GM10248 (cell line): ENCODE results near the gene TMX3.

Experiments used
- CTCF ChIA-PET: fragments of 300-600 bp; sonication (Branson Sonifier 250); formaldehyde crosslinking; extraction: SDS; loops from one replicate; lab custom pipeline; 2021; ENCODE audit warnings: antibody characterized with exemption; lab: Yijun Ruan, JAX
- POLR2A ChIA-PET: fragments of 350-650 bp; sonication (Branson Sonifier 250); formaldehyde crosslinking; extraction: SDS; loops from one replicate; lab custom pipeline; 2020; ENCODE audit warnings: antibody characterized with exemption; lab: Yijun Ruan, JAX
- DNase-seq: peaks from one replicate; pipeline ENCODE4 v3.0.0; 2012; ENCODE audit errors: extremely low spot score
- CTCF ChIP-seq: IDR thresholded peaks from 2 replicates; pipeline ENCODE4 v1.5.1; 2012; ENCODE audit warnings: mild to moderate bottlenecking, low read depth; ENCODE audit errors: extremely low read depth, missing control alignments, control extremely low read depth

The TMX3 gene

GRCh38 chr18:68660354-68661183 lies 54.3 kb downstream of the TMX3 start:
- peak; percentile 48 for TF ChIP-seq CTCF
- DNase-seq, result peak; percentile 11
- ChIA-PET CTCF (interaction anchor here (0.6 to 4.6 kb wide), 20 partner anchors 8 to 1447 kb away, joined by 3 to 30 read pairs (median 5); no protein-coding TSS in a partner anchor), POLR2A (no interaction called here)

GRCh38 chr18:68648191-68648590 lies 66.7 kb downstream of the TMX3 start:
- ChIA-PET CTCF (interaction anchor here (2.1 to 5.1 kb wide), 3 partner anchors 11 to 18 kb away, joined by 5 to 30 read pairs (median 10); no protein-coding TSS in a partner anchor), POLR2A (no interaction called here)
- DNase-seq, result no peak
- no peak for TF ChIP-seq CTCF

GRCh38 chr18:68642003-68642402 lies 72.9 kb downstream of the TMX3 start:
- DNase-seq, result no peak
- ChIA-PET CTCF (interaction anchor here (1.7 kb wide), 1 partner anchor 14 kb away, joined by 4 read pairs; no protein-coding TSS in a partner anchor), POLR2A (no interaction called here)
- TF ChIP-seq CTCF, result no peak

GRCh38 chr18:68640861-68641260 lies 74.0 kb downstream of the TMX3 start:
- TF ChIP-seq CTCF, result no peak
- CTCF ChIA-PET, result interaction anchor here (0.9 to 1.7 kb wide), 3 partner anchors 9 to 19 kb away, joined by 4 to 6 read pairs (median 4); no protein-coding TSS in a partner anchor
- DNase-seq, result no peak
- POLR2A ChIA-PET, result no interaction called here

GRCh38 chr18:68638613-68639012 lies 76.3 kb downstream of the TMX3 start:
- TF ChIP-seq CTCF, result no peak
- POLR2A ChIA-PET, result no interaction called here
- CTCF ChIA-PET, result interaction anchor here (0.9 to 3.3 kb wide), 3 partner anchors 11 to 21 kb away, joined by 3 to 10 read pairs (median 3); no protein-coding TSS in a partner anchor
- DNase-seq, result no peak

- POLR2A ChIA-PET, result no interaction called here
- no peak for DNase-seq
- TF ChIP-seq CTCF, result no peak
- CTCF ChIA-PET, result interaction anchor here (1.1 to 2.1 kb wide), 2 partner anchors 13 to 1394 kb away, joined by 3 to 4 read pairs; no protein-coding TSS in a partner anchor
These were observed 87.1 kb downstream of the TMX3 start for GRCh38 chr18:68627812-68628211.
